ENCODE measurements around the gene ZNF804B.

GRCh38 chr7:88746126-88746525 lies 13.4 kb upstream of the ZNF804B start:
- TF ChIP-seq POLR2A (IDR thresholded peaks at IDR 0.05), result no peak
- no peak for TF ChIP-seq CTCF (IDR thresholded peaks at IDR 0.05)

All from esophagus squamous epithelium (tissue), 4 donors.